HG03378 (cell line): Measurements from ENCODE around the gene SPP1.
"Not testable (repeated sequence)": the region's sequence is repeated elsewhere in the genome, so short reads cannot be mapped to it uniquely, and the experiment has no call there.

ENCODE experiments used
- ATAC-seq: cut with Tn5 transposase; IDR thresholded peaks from one replicate; pipeline ENCODE4 v1.9.1; 2021; ENCODE audit warnings: mild to moderate bottlenecking, moderate library complexity; ENCODE audit not compliant: unreplicated experiment

The SPP1 gene

DNA sequence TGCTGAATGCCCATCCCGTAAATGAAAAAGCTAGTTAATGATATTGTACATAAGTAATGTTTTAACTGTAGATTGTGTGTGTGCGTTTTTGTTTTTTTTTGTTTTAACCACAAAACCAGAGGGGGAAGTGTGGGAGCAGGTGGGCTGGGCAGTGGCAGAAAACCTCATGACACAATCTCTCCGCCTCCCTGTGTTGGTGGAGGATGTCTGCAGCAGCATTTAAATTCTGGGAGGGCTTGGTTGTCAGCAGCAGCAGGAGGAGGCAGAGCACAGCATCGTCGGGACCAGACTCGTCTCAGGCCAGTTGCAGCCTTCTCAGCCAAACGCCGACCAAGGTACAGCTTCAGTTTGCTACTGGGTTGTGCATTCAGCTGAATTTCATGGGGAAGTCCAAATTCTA, at the start of gene SPP1:
Gene SPP1 (plus strand): TSS at position 249 of the 400 bp plus-strand sequence. CDS start 1,182 bp downstream, outside the sequence.
- peak; percentile 81 for ATAC-seq

GRCh38 chr4:87926554-87927098, 48.9 kb upstream of the SPP1 start:
- ATAC-seq = no peak

GRCh38 chr4:87930629-87931028, 44.9 kb upstream of the SPP1 start:
- no peak for ATAC-seq

DNA sequence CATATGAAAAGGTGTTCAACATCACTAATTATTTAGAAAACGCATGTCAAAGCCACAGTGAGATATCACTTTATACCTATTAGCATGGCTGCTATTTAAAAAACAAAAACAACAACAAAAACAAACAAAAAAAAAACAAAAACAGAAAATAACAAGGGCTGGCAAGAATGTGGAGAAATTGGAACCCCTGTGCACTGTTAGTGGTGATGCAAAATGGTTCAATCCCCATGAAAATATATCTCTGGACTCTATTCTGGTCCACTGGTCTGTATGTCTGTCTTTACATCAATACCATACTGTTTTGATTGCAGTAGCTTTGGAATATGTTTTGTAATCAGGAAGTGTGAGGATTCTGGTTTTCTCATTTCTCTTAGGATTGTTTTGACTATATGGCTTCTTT, 43.6 kb upstream of the SPP1 start:
- no peak for ATAC-seq

GRCh38 chr4:87932718-87933141, 42.8 kb upstream of the SPP1 start:
- ATAC-seq = no peak

- no peak for ATAC-seq
These were observed 42.2 kb upstream of the SPP1 start for GRCh38 chr4:87933337-87933736.

GRCh38 chr4:87934157-87934704, 41.3 kb upstream of the SPP1 start:
- no peak for ATAC-seq

GRCh38 chr4:87934973-87935372, 40.5 kb upstream of the SPP1 start:
- ATAC-seq = no peak

DNA sequence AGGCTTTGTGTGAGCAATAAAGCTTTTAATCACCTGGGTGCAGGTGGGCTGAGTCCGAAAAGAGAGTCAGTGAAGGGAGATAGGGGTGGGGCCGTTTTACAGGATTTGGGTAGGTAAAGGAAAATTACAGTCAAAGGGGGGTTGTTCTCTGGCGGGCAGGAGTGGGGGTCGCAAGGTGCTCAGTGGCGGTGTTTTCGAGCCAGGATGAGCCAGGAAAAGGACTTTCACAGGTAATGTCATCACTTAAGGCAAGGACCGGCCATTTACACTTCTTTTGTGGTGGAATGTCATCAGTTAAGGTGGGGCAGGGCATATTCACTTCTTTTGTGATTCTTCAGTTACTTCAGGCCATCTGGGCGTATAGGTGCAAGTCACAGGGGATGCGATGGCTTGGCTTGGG, 39.6 kb upstream of the SPP1 start:
- ATAC-seq = not testable (repeated sequence)

DNA sequence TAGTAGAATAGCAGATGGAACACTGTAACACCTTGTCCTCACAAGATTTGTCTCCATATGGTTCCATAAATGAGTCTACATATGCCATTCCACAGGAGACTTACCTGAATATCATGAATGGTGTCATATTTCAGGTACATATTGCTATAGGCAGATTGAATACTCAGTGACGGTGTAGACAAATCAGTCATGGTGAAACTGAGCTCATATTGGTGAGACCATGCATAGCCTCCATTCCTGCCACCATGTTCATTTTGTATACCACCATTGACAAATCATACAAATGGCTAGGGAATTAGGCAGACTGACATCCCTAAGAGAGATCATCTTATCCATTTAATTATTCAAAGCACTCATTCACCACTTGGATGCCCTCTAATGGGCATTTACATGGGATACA, 38.0 kb upstream of the SPP1 start:
- no peak for ATAC-seq

DNA sequence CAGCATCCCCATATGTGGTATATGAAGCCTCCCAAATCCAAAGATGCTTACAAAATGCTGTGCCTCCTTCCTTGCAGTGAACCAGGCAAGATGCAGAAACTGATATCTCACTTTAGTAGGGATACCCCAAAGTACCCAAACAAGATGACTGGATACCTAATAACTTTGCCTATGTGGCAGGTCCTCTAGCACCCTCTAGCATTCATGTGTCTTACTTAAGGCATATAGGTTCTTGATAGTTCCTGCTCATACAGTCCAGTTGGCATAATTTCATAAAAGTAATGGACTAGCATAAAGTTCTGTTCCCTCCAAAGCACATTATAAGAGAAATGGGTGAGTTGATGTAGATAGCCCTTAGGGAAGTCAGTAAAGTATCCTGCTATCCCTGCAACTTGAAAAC, 36.8 kb upstream of the SPP1 start:
- no peak for ATAC-seq

DNA sequence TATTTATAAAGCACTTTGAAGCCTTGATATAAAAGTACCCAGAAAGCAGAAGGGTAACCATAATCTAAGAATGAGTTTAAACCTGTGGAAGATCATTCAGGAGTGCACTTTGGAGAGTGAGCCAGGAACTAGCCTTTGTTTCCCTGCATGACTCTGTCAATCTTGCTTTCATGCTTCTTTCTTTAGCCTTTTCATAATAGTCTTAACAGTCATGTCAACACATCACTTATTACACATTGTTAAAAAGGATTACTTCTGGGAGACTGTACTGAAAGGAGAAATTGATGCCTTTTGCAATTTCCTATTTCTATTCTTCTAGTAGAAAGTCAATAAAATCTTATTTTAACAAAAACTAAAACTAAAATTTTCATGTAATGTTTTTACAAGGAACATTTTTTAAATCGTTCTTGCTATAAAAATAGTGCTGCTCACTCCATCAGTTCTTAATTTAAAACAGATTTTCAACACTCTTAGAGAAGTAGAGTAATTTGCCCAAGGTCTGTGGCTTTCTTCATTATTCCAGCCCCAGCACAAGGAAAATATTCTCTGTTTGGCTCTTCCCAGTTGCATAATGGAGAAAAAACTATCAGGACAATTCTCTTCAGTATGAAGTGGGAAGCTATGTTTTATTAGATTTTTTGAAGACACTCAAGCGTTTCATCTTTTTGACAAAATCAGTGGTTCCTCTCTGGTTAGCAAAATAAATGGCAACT, 35.4 kb upstream of the SPP1 start:
- no peak for ATAC-seq

DNA sequence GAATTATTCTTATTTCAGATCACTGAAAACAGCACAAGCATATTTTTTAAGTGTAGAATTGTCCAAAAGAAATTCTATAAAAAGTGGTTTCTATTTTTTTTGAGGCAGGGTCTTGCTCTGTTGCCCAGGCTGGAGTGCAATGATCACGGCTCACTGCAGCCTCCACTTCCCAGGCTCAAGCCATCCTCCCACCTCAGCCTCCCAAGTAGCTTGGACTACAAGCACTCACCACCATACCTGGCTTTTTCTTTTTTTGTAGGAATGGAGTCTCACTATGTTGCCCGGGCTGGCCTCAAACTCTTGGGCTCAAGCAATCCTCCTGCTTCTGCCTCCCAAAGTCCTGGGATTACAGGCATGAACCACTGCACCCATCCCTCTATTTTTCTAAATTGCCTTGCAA, 34.7 kb upstream of the SPP1 start:
- ATAC-seq = not testable (repeated sequence)

DNA sequence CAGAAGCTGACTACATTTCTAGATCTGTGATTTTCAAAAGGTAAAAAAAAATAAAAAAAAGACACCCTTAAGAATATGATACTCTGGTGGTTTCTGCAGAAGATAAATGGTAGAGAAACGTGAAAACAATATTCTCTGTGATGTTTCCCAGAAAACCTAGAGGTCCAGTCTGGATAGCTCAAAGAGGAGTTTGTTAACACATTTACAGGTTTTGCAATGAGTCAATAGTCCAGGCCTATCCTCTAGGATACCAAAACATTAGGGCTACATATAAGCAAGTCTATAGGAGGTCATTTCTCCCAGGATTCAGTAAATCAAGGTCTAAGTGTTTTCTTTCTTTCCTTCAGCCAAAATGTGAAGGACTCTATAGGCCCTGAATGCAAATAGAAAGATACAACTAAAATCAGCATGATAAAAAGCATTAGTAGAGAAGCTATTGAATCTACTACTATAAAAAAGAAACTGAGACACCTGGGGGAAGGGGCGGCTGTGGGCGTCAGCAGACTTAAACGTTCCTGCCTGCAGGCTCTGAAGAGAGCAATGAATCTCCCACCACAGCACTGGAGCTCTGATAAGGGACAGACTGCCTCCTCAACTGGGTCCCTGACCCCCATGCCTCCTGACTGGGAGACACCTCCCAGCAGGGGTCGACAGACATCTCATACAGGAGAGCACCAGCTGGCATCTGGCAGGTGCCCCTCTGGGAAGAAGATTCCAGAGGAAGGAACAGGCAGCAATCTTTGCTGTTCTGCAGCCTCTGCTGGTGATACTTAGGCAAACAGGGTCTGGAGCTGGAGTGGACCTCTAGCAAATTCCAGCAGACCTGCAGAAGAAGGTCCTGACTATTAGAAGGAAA, 33.7 kb upstream of the SPP1 start:
- ATAC-seq = no peak

- ATAC-seq = no peak
These were observed 31.8 kb upstream of the SPP1 start for GRCh38 chr4:87943660-87944149.

- ATAC-seq = no peak
These were observed 30.5 kb upstream of the SPP1 start for GRCh38 chr4:87944967-87945366.

DNA sequence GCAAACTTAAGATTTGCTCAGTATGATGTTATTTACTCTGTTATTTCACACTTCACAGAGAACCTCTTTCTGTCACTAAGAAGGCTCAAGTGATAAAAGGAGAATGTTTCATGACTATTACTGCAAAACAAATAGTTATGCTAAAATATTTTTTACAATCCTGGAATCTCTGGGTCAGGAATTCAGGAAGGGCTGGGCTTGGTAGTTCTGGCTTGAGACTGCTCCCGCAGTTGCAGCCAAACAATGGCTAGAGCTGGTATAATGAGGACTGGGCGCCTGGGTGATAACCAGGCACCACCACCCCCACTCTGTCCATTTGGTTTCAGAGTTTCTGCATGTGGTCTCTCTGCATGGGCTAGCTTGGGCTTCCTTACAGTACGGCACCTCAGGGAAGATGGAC, 28.7 kb upstream of the SPP1 start:
- no peak for ATAC-seq

GRCh38 chr4:87947381-87948160, 27.9 kb upstream of the SPP1 start:
- no peak for ATAC-seq

DNA sequence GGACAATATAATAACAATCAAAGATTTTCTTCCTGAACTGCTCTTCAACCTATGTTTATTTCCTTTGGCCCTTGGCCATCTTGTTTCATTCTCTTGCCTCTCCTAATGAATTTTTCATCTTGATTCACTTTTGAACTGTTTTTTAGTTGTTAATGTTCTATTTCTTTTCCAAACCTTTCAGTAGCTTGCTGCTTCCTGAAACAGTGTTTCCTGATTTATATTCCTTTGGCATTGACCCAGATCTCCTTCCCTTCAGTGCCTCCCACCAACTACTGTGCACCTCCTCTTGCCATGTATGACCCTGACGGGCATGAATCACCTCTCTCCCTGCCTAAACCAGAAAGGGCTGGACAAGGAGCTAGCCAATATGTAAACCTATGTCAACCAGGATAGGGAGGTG, 25.6 kb upstream of the SPP1 start:
- ATAC-seq = no peak

- ATAC-seq = no peak
These were observed 25.0 kb upstream of the SPP1 start for GRCh38 chr4:87950493-87950892.
